B cell (primary cell): ENCODE results near the gene PLD3. TPM values are rescaled to one million over a fixed set of nuclear protein-coding genes. Genes with fewer than 3 reads are reported as not detected.

ENCODE experiments used
- ATAC-seq: fragments of 200-7000 bp; cut with Tn5 transposase; one replicate; pipeline ENCODE4 v1.10.0; 2021; ENCODE audit warnings: low read depth, mild to moderate bottlenecking, moderate number of reproducible peaks, moderate library complexity
- CTCF ChIA-PET: fragments of 350-600 bp; sonication (Branson Sonifier 250); formaldehyde crosslinking; loops from one replicate; lab custom pipeline; 2021; ENCODE audit warnings: antibody characterized with exemption, inconsistent platforms; lab: Charles Lee
- POLR2A ChIA-PET: fragments of 350-600 bp; sonication (Branson Sonifier 250); formaldehyde crosslinking; loops from one replicate; lab custom pipeline; 2021; ENCODE audit warnings: antibody characterized with exemption; lab: Charles Lee
- DNase-seq: peaks from one replicate; pipeline ENCODE4 v3.0.0; 2013
- H2AFZ ChIP-seq: 2 replicates; pipeline ENCODE4 v1.6.1; 2012; ENCODE audit warnings: mild to moderate bottlenecking, low read depth, low read length; ENCODE audit not compliant: insufficient read depth, poor library complexity, severe bottlenecking
- H3K27ac ChIP-seq, 2 donors: 1 replicate in 1 of 2; 2 replicates in 1 of 2; pipeline ENCODE4 v1.5.1; 2012 to 2013; ENCODE audit warnings: low read length in 2 of 2, mild to moderate bottlenecking in 2 of 2, moderate library complexity in 1 of 2
- H3K27me3 ChIP-seq, 4 experiments: fragments of 200-600 bp in 1 of 4; sonication (generic) in 1 of 4; replicated peaks in 1 of 4; 1 replicate in 2 of 4; 2 replicates in 2 of 4; pipeline versions ENCODE4 v1.6.1 to v1.7.0; 2013 to 2016; ENCODE audit warnings: low read length in 3 of 4, mild to moderate bottlenecking in 2 of 4, mixed read lengths in 1 of 4, moderate library complexity in 1 of 4; ENCODE audit not compliant: insufficient read depth in 4 of 4, control insufficient read depth in 3 of 4; ENCODE audit errors: control extremely low read depth in 1 of 4
- H3K36me3 ChIP-seq, 2 experiments: replicated peaks in 1 of 2; 1 replicate in 1 of 2; 2 replicates in 1 of 2; pipeline versions ENCODE4 v1.6.1 to v1.7.1; 2013; ENCODE audit warnings: low read length in 1 of 2; ENCODE audit not compliant: insufficient read depth in 2 of 2, control insufficient read depth in 1 of 2; ENCODE audit errors: control extremely low read depth in 1 of 2, extremely low read depth in 1 of 2
- H3K4me1 ChIP-seq, 2 donors: fragments of 200-600 bp in 1 of 2; sonication (generic) in 1 of 2; 1 replicate in 1 of 2; 2 replicates in 1 of 2; pipeline versions ENCODE4 v1.5.1 to v1.6.1; 2013 to 2017; ENCODE audit warnings: low read length in 2 of 2; ENCODE audit not compliant: control insufficient read depth in 2 of 2, insufficient read depth in 2 of 2
- H3K4me2 ChIP-seq: replicated peaks from 2 replicates; pipeline ENCODE3; 2012; ENCODE audit warnings: mild to moderate bottlenecking, low read depth, low read length; ENCODE audit not compliant: poor library complexity, severe bottlenecking
- H3K4me3 ChIP-seq, 5 experiments: fragments of 200-600 bp in 1 of 5; sonication (generic) in 1 of 5; 1 replicate in 3 of 5; 2 replicates in 2 of 5; pipeline versions ENCODE4 v1.5.1 to v1.7.0; 2011 to 2016; ENCODE audit warnings: low read length in 4 of 5, mild to moderate bottlenecking in 4 of 5, low read depth in 2 of 5, control low read depth in 1 of 5, moderate library complexity in 1 of 5; ENCODE audit not compliant: insufficient read depth in 1 of 5; ENCODE audit errors: control extremely low read depth in 1 of 5, extremely low read depth in 1 of 5
- H3K79me2 ChIP-seq: fragments of 200-600 bp; sonication (generic); one replicate; pipeline ENCODE4 v1.6.0; 2016; ENCODE audit warnings: low read length; ENCODE audit not compliant: control insufficient read depth, insufficient read depth
- H3K9ac ChIP-seq: fragments of 200-600 bp; sonication (generic); 2 replicates; pipeline ENCODE4 v1.6.1; 2017; ENCODE audit warnings: mild to moderate bottlenecking, low read length, moderate library complexity
- H3K9me3 ChIP-seq, 3 donors: one replicate each; pipeline versions ENCODE4 v1.6.1 to v1.7.1; 2013; ENCODE audit warnings: low read length in 2 of 3; ENCODE audit not compliant: control insufficient read depth in 2 of 3, insufficient read depth in 1 of 3; ENCODE audit errors: control extremely low read depth in 1 of 3
- H4K20me1 ChIP-seq: 2 replicates; pipeline ENCODE4 v1.6.0; 2012; ENCODE audit warnings: mild to moderate bottlenecking, low read length; ENCODE audit not compliant: insufficient read depth, control insufficient read depth, poor library complexity, severe bottlenecking
- H3K27ac Mint-ChIP-seq: one replicate; pipeline ENCODE4 v1.8.0; 2021; ENCODE audit warnings: mixed read lengths
- H3K27me3 Mint-ChIP-seq: one replicate; pipeline ENCODE4 v1.8.0; 2021; ENCODE audit warnings: mixed read lengths
- H3K4me1 Mint-ChIP-seq: one replicate; pipeline ENCODE4 v1.8.0; 2021; ENCODE audit warnings: mixed read lengths
- H3K4me3 Mint-ChIP-seq: one replicate; pipeline ENCODE4 v1.8.0; 2021; ENCODE audit warnings: mixed read lengths
- H3K9me3 Mint-ChIP-seq: one replicate; pipeline ENCODE4 v1.8.0; 2022; ENCODE audit warnings: mixed read lengths; ENCODE audit not compliant: insufficient read depth
- EZH2 ChIP-seq: IDR thresholded peaks from 2 replicates; pipeline ENCODE4 v1.6.1; 2012; ENCODE audit warnings: borderline replicate concordance, low read depth, mild to moderate bottlenecking, moderate library complexity, low read length; ENCODE audit not compliant: insufficient read depth, poor library complexity, severe bottlenecking
- WGBS: methylation state at CpG from one replicate; pipeline ENCODE4 v1.1.5; 2013; ENCODE audit warnings: missing lambda C conversion rate; ENCODE audit not compliant: insufficient coverage; 5-methylcytosine and 5-hydroxymethylcytosine counted together
- intact Hi-C: fragments of 100-400 bp; cut with micrococcal nuclease; formaldehyde crosslinking; loops from one replicate; pipeline ENCODE4 v1.10.0; 2022
- polyA plus RNA-seq: library from polyadenylated mRNA; depleted of rRNA; stranded (reverse); fragments of >200 nt; gene quantifications from 2 replicates; pipeline ENCODE4 v1.2.3, GENCODE V29; 2012
- total RNA-seq, 2 donors: library from RNA; stranded (reverse); fragments of 120-200 nt in 1 of 2; gene quantifications; 1 replicate in 1 of 2; 2 replicates in 1 of 2; pipeline versions ENCODE4 v1.2.3 to v1.2.4, GENCODE V29; 2013 to 2022
- TF ChIP-seq, protein P1 (sequence below): fragments of 200-600 bp; IDR thresholded peaks from one replicate; pipeline ENCODE4 v1.8.0; 2022; ENCODE audit warnings: antibody characterized with exemption, mild to moderate bottlenecking

PLD3 gene
- total and polyA plus RNA-seq, 2 donors (not counting 1 experiment from before 2014, with no cell fraction given) = 61.7 to 153 TPM

DNA sequence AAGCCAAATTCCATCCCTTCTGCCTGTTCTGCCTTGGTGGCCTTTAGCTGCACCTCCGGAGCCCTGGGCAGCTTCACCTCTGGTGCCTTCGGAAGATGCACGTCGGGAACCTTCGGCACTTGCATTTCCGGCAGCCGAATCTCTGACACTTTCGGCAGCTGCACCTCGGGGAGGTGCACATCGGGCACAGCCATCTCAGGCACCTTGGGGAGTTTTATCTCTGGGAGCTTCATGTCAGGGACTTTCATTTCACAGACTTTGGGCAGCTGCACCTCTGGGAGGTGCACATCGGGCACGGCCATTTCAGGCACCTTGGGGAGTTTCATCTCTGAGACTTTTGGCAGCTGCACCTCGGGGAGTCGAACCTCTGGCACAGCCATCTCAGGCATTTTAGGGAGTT is 47.5 kb downstream of the PLD3 start:
- no peak overlapping the region for H3K27ac Mint-ChIP-seq
- no peak for TF ChIP-seq EZH2
- TF ChIP-seq, protein P1, sequence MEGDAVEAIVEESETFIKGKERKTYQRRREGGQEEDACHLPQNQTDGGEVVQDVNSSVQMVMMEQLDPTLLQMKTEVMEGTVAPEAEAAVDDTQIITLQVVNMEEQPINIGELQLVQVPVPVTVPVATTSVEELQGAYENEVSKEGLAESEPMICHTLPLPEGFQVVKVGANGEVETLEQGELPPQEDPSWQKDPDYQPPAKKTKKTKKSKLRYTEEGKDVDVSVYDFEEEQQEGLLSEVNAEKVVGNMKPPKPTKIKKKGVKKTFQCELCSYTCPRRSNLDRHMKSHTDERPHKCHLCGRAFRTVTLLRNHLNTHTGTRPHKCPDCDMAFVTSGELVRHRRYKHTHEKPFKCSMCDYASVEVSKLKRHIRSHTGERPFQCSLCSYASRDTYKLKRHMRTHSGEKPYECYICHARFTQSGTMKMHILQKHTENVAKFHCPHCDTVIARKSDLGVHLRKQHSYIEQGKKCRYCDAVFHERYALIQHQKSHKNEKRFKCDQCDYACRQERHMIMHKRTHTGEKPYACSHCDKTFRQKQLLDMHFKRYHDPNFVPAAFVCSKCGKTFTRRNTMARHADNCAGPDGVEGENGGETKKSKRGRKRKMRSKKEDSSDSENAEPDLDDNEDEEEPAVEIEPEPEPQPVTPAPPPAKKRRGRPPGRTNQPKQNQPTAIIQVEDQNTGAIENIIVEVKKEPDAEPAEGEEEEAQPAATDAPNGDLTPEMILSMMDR = no peak
- ChIA-PET CTCF (interaction anchor here (1.6 kb wide), 1 partner anchor 91 kb away, joined by 5 read pairs; no protein-coding TSS in a partner anchor), POLR2A (no interaction called here)
- Histone ChIP-seq H3K4me3 (no peak overlapping the region), H3K4me1 (peaks cover 4 to 7% of the 10 kb centered on the region in 2 donors), H3K4me2 (no peak overlapping the region), H3K27me3 (peaks cover 0 to 10% (median 3%) of the 10 kb centered on the region in 4 experiments), H3K36me3 (no peaks in the 10 kb centered on the region), H3K27ac (no peak overlapping the region), H3K9me3 (peaks cover 0 to 3% (median 0%) of the 10 kb centered on the region in 3 donors), H2AFZ (no peak overlapping the region), H4K20me1 (no peaks in the 10 kb centered on the region), H3K9ac (no peak overlapping the region), H3K79me2 (no peaks in the 10 kb centered on the region)
- DNase-seq = no peak
- H3K27me3 Mint-ChIP-seq = peaks cover 8% of the 10 kb centered on the region
- intact Hi-C loops = no loop called here
- peaks cover 9% of the 10 kb centered on the region for H3K4me1 Mint-ChIP-seq
- ATAC-seq = no peak
- no peak overlapping the region for H3K4me3 Mint-ChIP-seq
- H3K9me3 Mint-ChIP-seq = no peaks in the 10 kb centered on the region
- 92% methylated on average over 14 of the region's 14 CpGs for WGBS

DNA sequence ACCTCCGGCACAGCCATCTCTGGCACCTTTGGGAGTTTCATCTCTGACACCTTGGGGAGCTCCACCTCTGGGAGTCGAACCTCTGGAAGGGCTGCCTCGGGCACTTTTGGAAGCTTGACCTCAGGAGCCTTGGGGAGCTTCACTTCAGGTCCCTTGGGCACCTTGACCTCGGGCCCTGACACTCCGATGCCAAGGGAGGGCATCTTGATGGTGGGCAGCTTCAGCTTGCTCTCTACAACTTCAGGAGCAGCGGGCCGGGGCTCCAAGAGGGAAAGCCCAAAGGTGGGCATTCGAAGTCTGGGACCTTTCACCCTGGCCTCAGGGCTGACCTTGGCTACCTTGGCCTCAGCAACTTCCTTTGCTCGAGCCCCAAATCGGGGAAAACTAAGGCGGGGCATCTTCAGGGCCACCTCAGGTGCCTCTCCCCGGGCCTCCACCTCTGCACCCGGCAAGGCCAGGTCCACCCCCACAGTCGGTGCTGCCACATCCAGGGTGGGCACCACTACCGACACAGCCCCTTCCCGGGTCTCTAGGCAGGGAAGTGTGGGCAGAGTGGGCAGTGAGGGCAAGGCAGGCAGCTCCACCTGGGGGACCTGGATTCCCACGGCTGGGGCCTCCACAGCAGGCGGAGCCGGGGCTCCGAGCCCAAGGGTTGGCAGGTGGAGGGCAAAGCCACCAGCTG is 48.5 kb downstream of the PLD3 start:
- intact Hi-C loops = no loop called here

More for the DNA sequence above, 48.5 kb downstream of the PLD3 start:
- Histone ChIP-seq H4K20me1 (no peaks in the 10 kb centered on the region), H3K27ac (no peak overlapping the region), H3K79me2 (no peaks in the 10 kb centered on the region), H3K4me2 (no peak overlapping the region), H2AFZ (no peak overlapping the region), H3K4me1 (peaks cover 4 to 7% of the 10 kb centered on the region in 2 donors), H3K9ac (no peak overlapping the region), H3K36me3 (no peaks in the 10 kb centered on the region), H3K27me3 (peaks cover 0 to 10% (median 3%) of the 10 kb centered on the region in 4 experiments), H3K9me3 (peaks cover 0 to 3% (median 0%) of the 10 kb centered on the region in 3 donors), H3K4me3 (no peak overlapping the region)
- Mint-ChIP-seq H3K27ac (no peak overlapping the region), H3K27me3 (peaks cover 8% of the 10 kb centered on the region), H3K9me3 (no peaks in the 10 kb centered on the region), H3K4me3 (no peak overlapping the region), H3K4me1 (peaks cover 9% of the 10 kb centered on the region)
- ChIA-PET CTCF (no interaction called here), POLR2A (no interaction called here)
- 97% methylated on average over 20 of the region's 20 CpGs for WGBS
- TF ChIP-seq, protein P1 = no peak
- TF ChIP-seq EZH2 = no peak
- DNase-seq = no peak
- ATAC-seq = no peak
